K562 (cell line): Measurements from ENCODE around the gene SNCB. TPM values are rescaled to one million over a fixed set of nuclear protein-coding genes. Genes with fewer than 3 reads are reported as not detected.

Experiments used
- CREM ChIP-seq: IDR thresholded peaks from 2 replicates; pipeline ENCODE4 v1.6.1; 2014; ENCODE audit warnings: antibody characterized with exemption, low read depth
- MAFF ChIP-seq: IDR thresholded peaks from 2 replicates; pipeline ENCODE4 v1.6.1; 2012; ENCODE audit warnings: low read length, improper control_type of control experiment
- MGA ChIP-seq: fragments of 450-650 bp; IDR thresholded peaks from 2 replicates; pipeline ENCODE4 v1.6.1; 2016; ENCODE audit warnings: mild to moderate bottlenecking, moderate library complexity
- PRPF4 ChIP-seq: fragments of 200-400 bp; formaldehyde crosslinking; IDR thresholded peaks from one replicate; pipeline ENCODE4 v1.6.1; 2017; ENCODE audit warnings: low read length, low read depth, mild to moderate bottlenecking; ENCODE audit not compliant: insufficient read depth, poor library complexity, severe bottlenecking
- SMARCA5 ChIP-seq: fragments of 450-650 bp; IDR thresholded peaks from 2 replicates; pipeline ENCODE4 v1.6.1; 2016
- TEAD1 ChIP-seq, 2 experiments: fragments of 450-650 bp in 1 of 2; sonication (generic) in 1 of 2; formaldehyde crosslinking; IDR thresholded peaks; 2 replicates each; pipeline versions ENCODE4 v1.4.0 to v1.8.0; 2020 to 2022; ENCODE audit warnings: mild to moderate bottlenecking in 2 of 2, missing genetic modification reagents in 1 of 2
- ZNF589 ChIP-seq: fragments of 200-800 bp; sonication (Bioruptor generic); IDR thresholded peaks from 2 replicates; pipeline ENCODE4 v1.6.1; 2016; ENCODE audit warnings: low read depth, missing genetic modification characterization, missing compliant biosample characterization
- polyA plus RNA-seq, 8 experiments: library from polyadenylated mRNA; depleted of rRNA in 4 of 8; stranded (reverse) in 5 of 8; unstranded in 3 of 8; fragments of >200 nt; fragmentation: Nextera tagmentation in 2 of 8; fragmentation: Illumina TruSeq in 1 of 8; extraction: Ambion mirVana in 2 of 8; extraction: Trizol in 1 of 8; gene quantifications; 2 replicates each; pipeline versions ENCODE4 v1.2.1 to v1.2.3, GENCODE V29; 2011 to 2014; ENCODE audit warnings: inconsistent platforms in 1 of 8, missing spikeins in 1 of 8
- total RNA-seq, 7 experiments: library from RNA; depleted of rRNA in 6 of 7; stranded (reverse); fragments of >200 nt in 6 of 7; fragmentation: Illumina TruSeq in 2 of 7; extraction: Trizol in 2 of 7; gene quantifications; 2 replicates each; pipeline versions ENCODE4 v1.2.1 to v1.2.3, GENCODE V29; 2011 to 2021; ENCODE audit warnings: low replicate concordance in 1 of 7

SNCB gene
- total and polyA plus RNA-seq, 9 of the 15 experiments (the other 6 are each of a cell fraction or from before 2014, with no cell fraction given): not detected

- TF ChIP-seq MGA: no peak
- no peak for TF ChIP-seq TEAD1 (CRISPR knock-in tag; IDR thresholded peaks at IDR 0.05)
- TF ChIP-seq SMARCA5: no peak
- TF ChIP-seq MAFF: no peak
- TF ChIP-seq ZNF589 (CRISPR knock-in tag): no peak
- no peak for TF ChIP-seq PRPF4
- TF ChIP-seq CREM: no peak
Measured at GRCh38 chr5:176650354-176650884, 20.1 kb upstream of the SNCB start (continued).
